ENCODE data around the gene AGBL3.
"Not testable (repeated sequence)": the region's sequence is repeated elsewhere in the genome, so short reads cannot be mapped to it uniquely, and the experiment has no call there.

Gene AGBL3

GRCh38 chr7:135114622-135115021, 128.3 kb downstream of the AGBL3 start:
- TF ChIP-seq GATA1 (IDR thresholded peaks at IDR 0.05; ENCODE audit: low read depth, low read length), result no peak
- no peak for TF ChIP-seq POLR2A (IDR thresholded peaks at IDR 0.05; ENCODE audit: low read length)

GRCh38 chr7:135117096-135117495, 130.8 kb downstream of the AGBL3 start:
- no peak for DNase-seq
- TF ChIP-seq POLR2A (IDR thresholded peaks at IDR 0.05; ENCODE audit: low read length) (no peak), GATA1 (IDR thresholded peaks at IDR 0.05; ENCODE audit: low read depth, low read length) (no peak)

More at GRCh38 chr7:135114622-135115021, 128.3 kb downstream of the AGBL3 start:
- no peak for DNase-seq

- TF ChIP-seq GATA1 (IDR thresholded peaks at IDR 0.05; ENCODE audit: low read depth, low read length) (no peak), POLR2A (IDR thresholded peaks at IDR 0.05; ENCODE audit: low read length) (no peak)
- DNase-seq, result no peak
These were observed 135.6 kb downstream of the AGBL3 start for GRCh38 chr7:135121868-135122267.

- DNase-seq, result not testable (repeated sequence)
These were observed 138.3 kb downstream of the AGBL3 start for GRCh38 chr7:135124631-135125030.

GRCh38 chr7:135128931-135129330, 142.6 kb downstream of the AGBL3 start:
- DNase-seq, result no peak
- TF ChIP-seq GATA1 (IDR thresholded peaks at IDR 0.05; ENCODE audit: low read depth, low read length) (no peak), POLR2A (IDR thresholded peaks at IDR 0.05; ENCODE audit: low read length) (no peak)

- no peak for DNase-seq
- TF ChIP-seq GATA1 (IDR thresholded peaks at IDR 0.05; ENCODE audit: low read depth, low read length) (no peak), POLR2A (IDR thresholded peaks at IDR 0.05; ENCODE audit: low read length) (no peak)
These were observed 143.3 kb downstream of the AGBL3 start for GRCh38 chr7:135129579-135129978.

- no peak for DNase-seq
- TF ChIP-seq GATA1 (IDR thresholded peaks at IDR 0.05; ENCODE audit: low read depth, low read length) (no peak), POLR2A (IDR thresholded peaks at IDR 0.05; ENCODE audit: low read length) (no peak)
These were observed 157.8 kb downstream of the AGBL3 start for GRCh38 chr7:135143885-135144668.

GRCh38 chr7:135147341-135147898, 161.1 kb downstream of the AGBL3 start:
- no peak for TF ChIP-seq GATA1 (IDR thresholded peaks at IDR 0.05; ENCODE audit: low read depth, low read length)
- no peak for TF ChIP-seq POLR2A (IDR thresholded peaks at IDR 0.05; ENCODE audit: low read length)
- DNase-seq, result peak; percentile 80 to 87

- no peak for TF ChIP-seq GATA1 (IDR thresholded peaks at IDR 0.05; ENCODE audit: low read depth, low read length)
- TF ChIP-seq POLR2A (IDR thresholded peaks at IDR 0.05; ENCODE audit: low read length), result peak; percentile 76
- peak; percentile 87 to 92 for DNase-seq
These were observed 161.8 kb downstream of the AGBL3 start, which contains the start of gene TMEM140 for GRCh38 chr7:135147899-135148721. Gene TMEM140, plus strand, starts transcription at chr7:135148072. Its CDS starts 16,370 bp downstream, at chr7:135164442.

GRCh38 chr7:135150072-135150782, 163.9 kb downstream of the AGBL3 start:
- no peak for TF ChIP-seq GATA1 (IDR thresholded peaks at IDR 0.05; ENCODE audit: low read depth, low read length)
- TF ChIP-seq POLR2A (IDR thresholded peaks at IDR 0.05; ENCODE audit: low read length), result no peak
- DNase-seq, result no peak

- TF ChIP-seq GATA1 (IDR thresholded peaks at IDR 0.05; ENCODE audit: low read depth, low read length), result no peak
- TF ChIP-seq POLR2A (IDR thresholded peaks at IDR 0.05; ENCODE audit: low read length), result no peak
- no peak for DNase-seq
These were observed 164.8 kb downstream of the AGBL3 start for GRCh38 chr7:135151132-135151531.

GRCh38 chr7:135151533-135151932, 165.2 kb downstream of the AGBL3 start:
- TF ChIP-seq GATA1 (IDR thresholded peaks at IDR 0.05; ENCODE audit: low read depth, low read length), result no peak
- TF ChIP-seq POLR2A (IDR thresholded peaks at IDR 0.05; ENCODE audit: low read length), result no peak
- DNase-seq, result no peak

- no peak for DNase-seq
- TF ChIP-seq POLR2A (IDR thresholded peaks at IDR 0.05; ENCODE audit: low read length), result no peak
- no peak for TF ChIP-seq GATA1 (IDR thresholded peaks at IDR 0.05; ENCODE audit: low read depth, low read length)
These were observed 166.1 kb downstream of the AGBL3 start for GRCh38 chr7:135152442-135152841.

GRCh38 chr7:135154734-135155133, 168.4 kb downstream of the AGBL3 start:
- no peak for TF ChIP-seq GATA1 (IDR thresholded peaks at IDR 0.05; ENCODE audit: low read depth, low read length)
- no peak for TF ChIP-seq POLR2A (IDR thresholded peaks at IDR 0.05; ENCODE audit: low read length)
- no peak for DNase-seq
